Activated T-helper 1 cell treated with anti-CD3 and anti-CD28 coated beads, Interleukin-2, amount 50 U/mL, for 16 hours (primary cell): ENCODE measurements around the gene MUC22.
"Not testable (repeated sequence)": the region's sequence is repeated elsewhere in the genome, so short reads cannot be mapped to it uniquely, and the experiment has no call there.

Experiments
- DNase-seq, 2 donors: peaks; one replicate each; pipeline ENCODE4 v3.0.0-alpha.2; 2020; ENCODE audit warnings: low read depth in 1 of 2, low spot score in 1 of 2

Gene MUC22

GRCh38 chr6:31010393-31011060 is at the start of gene MUC22:
Gene MUC22, plus strand, starts transcription at chr6:31010474. Its CDS starts 233 bp downstream, at chr6:31010707.
- DNase-seq: no peak

DNA sequence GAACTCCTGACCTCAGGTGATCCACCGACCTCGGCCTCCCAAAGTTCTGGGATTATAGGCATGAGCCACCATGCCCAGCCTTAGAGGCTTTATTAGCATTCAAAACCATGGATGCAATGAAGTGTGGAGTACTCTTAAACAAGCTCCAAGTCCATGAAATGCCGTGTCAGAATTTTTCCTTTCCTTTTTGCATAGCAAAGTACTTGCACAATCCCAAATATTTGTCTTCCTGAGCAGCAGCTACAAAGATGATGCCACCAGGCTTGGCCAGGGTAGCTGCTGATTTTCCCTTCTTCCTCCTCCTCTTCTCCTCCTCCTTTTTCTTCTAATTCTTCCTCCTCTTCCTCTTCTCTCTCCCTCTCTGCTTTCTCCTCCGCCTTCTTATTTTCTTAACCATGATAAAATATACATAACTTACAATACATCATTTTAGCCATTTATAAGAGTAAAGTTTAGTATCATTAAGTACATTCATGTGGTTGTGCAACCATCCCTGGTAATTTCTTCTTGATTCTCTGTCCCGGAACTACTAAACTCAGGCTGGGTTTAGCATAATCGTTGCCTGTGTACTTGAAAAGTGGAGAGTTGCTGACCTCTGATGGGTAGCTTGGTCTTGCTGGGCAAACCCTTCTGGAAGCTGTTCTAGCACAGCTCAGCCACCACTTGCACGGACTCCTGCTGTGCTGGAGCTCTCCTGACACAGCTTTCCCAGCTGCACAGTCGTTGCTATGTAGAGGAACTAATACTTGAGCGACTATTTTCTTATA is 49.2 kb upstream of the MUC22 start:
- no peak for DNase-seq

GRCh38 chr6:30962716-30963115 is 47.6 kb upstream of the MUC22 start:
- DNase-seq: no peak

DNA sequence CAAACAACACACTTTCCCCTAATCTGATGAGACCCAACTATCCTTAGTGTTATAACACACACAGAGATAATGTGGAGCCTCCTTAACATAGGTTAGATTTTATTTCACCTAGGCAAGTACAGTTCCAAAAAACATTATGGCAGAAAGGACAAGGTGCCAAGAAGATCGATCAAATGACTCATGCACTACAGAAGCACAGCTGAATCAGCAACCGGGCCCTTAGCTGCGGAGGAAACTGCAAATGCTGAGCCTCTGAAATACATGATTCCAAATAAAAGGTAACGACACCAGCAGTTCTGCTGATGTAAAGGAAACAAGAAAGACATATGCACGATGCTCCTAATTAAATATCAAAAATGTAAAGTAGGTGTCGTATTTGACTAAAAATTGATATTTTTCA is 46.6 kb upstream of the MUC22 start:
- DNase-seq: no peak

DNA sequence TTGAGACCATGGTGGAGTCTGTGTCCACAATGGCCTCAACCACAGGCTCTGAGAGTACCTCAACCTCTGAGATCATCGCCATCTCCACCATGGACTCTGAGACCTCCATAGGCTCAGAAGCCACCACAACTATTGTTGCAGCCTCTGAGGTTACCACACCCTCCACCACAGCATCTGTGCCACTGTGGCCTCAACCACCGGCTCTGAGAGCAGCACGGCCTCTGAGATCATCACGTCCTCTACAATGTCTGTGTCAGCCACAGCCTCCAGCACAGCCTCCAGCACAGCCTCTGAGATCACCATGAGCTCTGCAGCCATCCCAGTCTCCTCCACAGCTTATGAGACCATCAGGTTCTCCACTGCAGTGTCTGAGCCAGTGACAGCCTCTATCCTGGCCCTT is 46.2 kb upstream of the MUC22 start:
- no peak for DNase-seq

DNA sequence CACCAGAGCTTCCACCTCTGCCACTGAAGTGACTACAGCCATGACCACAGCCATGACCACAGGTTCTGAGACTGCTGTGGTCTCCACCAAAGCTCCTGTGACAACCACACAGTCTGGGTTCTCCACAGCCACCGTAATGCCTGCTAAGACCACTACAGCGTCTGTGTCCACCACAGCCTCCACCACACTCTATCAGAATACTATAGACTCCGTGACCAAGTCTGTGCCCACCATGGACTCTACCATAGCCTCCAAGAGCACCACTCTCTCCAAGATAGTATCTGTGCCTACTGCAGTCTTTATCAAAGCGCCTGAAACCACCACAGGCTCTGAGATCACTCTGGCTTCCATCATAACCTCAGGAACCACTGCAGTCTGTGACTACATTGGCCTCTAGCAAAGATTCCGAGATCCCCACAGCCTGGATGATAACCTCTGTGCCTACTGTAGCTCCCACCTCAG is 45.1 kb upstream of the MUC22 start:
- no peak for DNase-seq

GRCh38 chr6:30966154-30966553 is 44.1 kb upstream of the MUC22 start:
- no peak for DNase-seq

- DNase-seq: not testable (repeated sequence)
Observed at GRCh38 chr6:30969171-30969570, 41.1 kb upstream of the MUC22 start.

DNA sequence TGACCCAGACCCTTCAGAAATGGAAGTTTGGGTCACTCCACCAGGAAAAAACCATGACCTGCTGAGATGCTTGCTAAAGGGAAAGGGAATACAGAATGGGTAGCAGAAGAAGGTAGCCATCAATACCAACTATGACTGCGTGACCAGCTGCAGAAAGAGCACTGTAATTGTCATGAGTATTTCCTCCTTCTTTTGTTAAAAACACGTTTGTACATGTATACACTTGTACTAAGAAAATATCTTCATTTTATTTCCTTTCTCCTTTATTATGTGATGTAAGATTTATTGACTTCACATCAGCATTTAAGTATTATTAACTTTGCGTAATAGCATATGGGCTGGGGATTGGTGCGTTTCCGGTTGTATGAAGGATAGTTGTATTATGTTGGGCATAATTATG is 39.3 kb upstream of the MUC22 start:
- no peak for DNase-seq

DNA sequence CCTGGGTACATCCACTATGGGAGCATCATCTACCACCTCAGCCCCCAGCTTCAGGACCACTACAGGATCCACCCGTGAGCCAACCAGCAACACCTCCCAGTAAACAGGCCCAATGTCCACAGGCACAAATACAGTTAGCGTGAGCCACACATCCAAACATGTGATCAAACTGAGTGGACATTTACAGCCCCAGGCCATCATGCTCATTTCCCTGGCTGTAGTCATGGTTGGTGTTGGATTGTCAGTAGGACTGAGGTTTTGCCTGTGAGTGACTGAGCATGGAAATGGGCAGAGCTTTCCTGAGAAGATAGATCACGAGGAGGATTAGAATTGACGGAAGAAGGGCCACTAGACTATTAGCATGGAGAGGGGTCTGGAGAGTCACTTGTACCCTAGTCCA is 37.5 kb upstream of the MUC22 start:
- no peak for DNase-seq

DNA sequence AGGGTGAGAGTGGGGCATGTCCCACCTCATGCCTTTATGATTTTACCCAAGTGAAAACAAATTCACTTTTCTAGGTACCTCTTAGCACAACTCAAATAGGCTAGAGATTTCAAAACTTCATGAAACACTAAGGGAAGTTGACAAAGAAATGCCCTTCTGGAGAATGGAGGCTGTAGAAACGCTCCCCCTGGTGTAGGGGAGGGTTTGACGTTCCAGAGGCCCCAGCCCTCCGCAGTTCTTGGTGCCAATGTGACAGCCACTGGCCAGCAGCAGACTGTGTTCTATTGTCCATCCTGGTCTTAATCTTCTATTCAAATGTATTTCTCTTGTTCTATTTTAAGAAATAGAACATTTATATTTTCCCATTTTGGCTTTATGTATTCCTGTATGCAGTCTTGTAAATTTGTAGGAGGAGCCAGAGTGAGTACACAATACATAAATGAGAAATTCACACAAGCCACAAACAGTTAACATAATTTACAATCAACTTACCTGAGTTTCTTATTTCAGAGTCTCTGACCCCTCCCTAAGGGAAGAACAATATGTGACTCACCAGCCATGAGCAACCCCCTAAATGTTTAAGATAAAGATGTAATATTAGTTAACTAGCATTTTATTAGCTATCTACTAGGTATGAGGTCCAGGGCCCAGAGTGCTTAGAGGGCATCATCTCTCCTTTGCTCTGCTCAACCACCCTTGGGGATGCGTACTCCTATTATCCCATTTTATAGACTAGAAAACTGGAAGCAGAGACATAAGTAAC is 35.6 kb upstream of the MUC22 start:
- DNase-seq: no peak

- DNase-seq: no peak
Observed at GRCh38 chr6:30979141-30979540, 31.1 kb upstream of the MUC22 start.

- DNase-seq: no peak
Observed at GRCh38 chr6:30979690-30980089, 30.6 kb upstream of the MUC22 start.

DNA sequence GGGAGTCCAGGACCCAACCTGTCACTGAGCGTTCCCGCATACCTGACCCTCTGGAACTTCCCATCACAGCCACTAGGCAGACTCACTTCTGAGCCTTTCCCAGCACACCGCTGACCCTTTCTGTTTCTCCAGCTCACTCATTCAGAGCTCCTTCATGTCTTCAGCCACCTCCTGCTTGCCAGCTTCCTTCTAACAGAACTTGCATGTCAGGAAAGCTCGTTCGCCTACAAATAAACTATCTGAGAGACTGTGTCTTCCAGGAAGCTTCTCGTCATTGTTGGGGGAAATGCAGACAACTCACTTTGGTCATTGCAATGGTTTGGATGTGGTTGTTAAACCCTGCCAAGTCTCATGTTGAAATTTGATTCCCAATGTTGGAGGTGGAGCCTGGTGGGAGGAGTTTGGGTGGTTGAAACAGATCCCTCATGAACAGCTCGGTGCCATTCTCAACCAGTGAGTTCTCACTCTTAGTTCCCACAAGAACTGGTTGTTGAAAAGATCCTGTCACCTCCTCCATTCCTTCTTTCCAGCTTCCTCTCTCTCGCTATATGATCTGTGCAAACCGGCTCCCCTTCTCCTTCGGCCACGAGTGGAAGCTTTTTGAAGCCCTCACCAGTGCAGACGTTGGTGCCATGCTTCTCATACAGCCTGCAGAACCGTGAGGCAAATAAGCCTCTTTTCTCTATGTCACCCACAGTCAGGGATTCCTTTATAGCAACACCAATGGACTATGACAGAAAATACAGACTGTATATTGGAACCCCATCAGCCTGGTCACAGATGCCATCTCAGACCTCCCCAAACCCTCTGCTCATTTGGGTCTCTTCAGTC is 28.1 kb upstream of the MUC22 start:
- no peak for DNase-seq

GRCh38 chr6:30983439-30983838 is 26.8 kb upstream of the MUC22 start, which contains the start of gene MUC21:
Gene MUC21, plus strand, starts transcription at chr6:30983718. Its CDS starts 241 bp downstream, at chr6:30983959.
- no peak for DNase-seq

DNA sequence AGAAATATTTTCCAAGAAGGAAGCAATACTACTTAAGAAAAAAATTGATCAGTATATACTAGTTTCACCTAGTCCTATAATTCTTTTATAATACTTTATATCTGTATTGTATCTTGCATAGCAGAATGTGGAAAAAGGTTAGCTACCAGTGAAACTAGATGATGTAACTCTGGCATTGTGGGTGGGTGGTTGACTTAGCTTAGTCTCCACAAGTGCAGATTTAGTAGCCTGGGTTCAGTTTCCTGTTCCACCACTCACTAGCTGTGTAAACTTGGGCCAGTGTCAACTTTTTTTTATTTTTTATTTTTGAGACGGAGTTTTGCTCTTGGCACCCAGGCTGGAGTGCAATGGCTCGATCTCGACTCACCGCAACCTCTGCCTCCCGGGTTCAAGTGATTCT is 24.8 kb upstream of the MUC22 start:
- DNase-seq: no peak

GRCh38 chr6:30987304-30987703 is 23.0 kb upstream of the MUC22 start:
- DNase-seq: no peak

DNA sequence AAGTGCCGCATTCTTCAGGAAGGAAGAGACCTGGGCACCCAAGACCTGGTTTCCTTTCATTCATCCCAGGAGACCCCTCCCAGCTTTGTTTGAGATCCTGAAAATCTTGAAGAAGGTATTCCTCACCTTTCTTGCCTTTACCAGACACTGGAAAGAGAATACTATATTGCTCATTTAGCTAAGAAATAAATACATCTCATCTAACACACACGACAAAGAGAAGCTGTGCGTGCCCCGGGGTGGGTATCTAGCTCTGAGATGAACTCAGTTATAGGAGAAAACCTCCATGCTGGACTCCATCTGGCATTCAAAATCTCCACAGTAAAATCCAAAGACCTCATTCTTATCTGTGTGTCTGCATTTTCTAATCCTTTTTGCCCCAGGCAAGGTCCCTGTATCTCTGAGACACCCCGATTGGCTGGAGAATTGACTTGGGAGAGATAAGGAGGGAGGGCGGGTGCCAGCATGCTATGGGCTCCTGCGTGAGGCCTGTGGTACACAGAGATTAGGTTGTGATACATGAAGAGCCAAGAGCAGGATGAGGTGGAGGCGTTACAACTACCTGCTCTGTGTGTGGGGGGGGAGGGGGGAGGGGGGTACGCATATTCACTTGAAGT is 22.0 kb upstream of the MUC22 start:
- DNase-seq: no peak

GRCh38 chr6:30990422-30991086 is 19.7 kb upstream of the MUC22 start:
- DNase-seq: no peak

- no peak for DNase-seq
Observed at GRCh38 chr6:30991891-30992290, 18.4 kb upstream of the MUC22 start.
